Activated B cell treated with CpG ODN at 0.5 μM for 24 hours (primary cell): Measurements from ENCODE around the gene ME1. TPM values are rescaled to one million over a fixed set of nuclear protein-coding genes. Genes with fewer than 3 reads are reported as not detected.
A peak's percentile ranks its signal among the peaks of the same experiment; 100 is the strongest.

ENCODE experiments used
- ATAC-seq: fragments of 200-7000 bp; cut with Tn5 transposase; one replicate; pipeline ENCODE4 v1.10.0; 2021; ENCODE audit warnings: low read depth, mild to moderate bottlenecking, moderate library complexity
- CTCF ChIA-PET: fragments of 350-600 bp; sonication (Branson Sonifier 250); formaldehyde crosslinking; loops from one replicate; lab custom pipeline; 2021; ENCODE audit warnings: antibody characterized with exemption; lab: Charles Lee
- POLR2A ChIA-PET: fragments of 350-600 bp; sonication (Branson Sonifier 250); formaldehyde crosslinking; loops from one replicate; lab custom pipeline; 2021; ENCODE audit warnings: antibody characterized with exemption; lab: Charles Lee
- DNase-seq: peaks from one replicate; pipeline ENCODE4 v3.0.0; 2022
- H3K27ac Mint-ChIP-seq: one replicate; pipeline ENCODE4 v1.8.0; 2020; ENCODE audit warnings: mixed read lengths
- H3K27me3 Mint-ChIP-seq: one replicate; pipeline ENCODE4 v1.8.0; 2021; ENCODE audit warnings: mixed read lengths
- H3K36me3 Mint-ChIP-seq: one replicate; pipeline ENCODE4 v1.8.0; 2021; ENCODE audit warnings: low read depth, mixed read lengths
- H3K4me1 Mint-ChIP-seq: one replicate; pipeline ENCODE4 v1.8.0; 2021; ENCODE audit warnings: mixed read lengths
- H3K4me3 Mint-ChIP-seq: one replicate; pipeline ENCODE4 v1.8.0; 2020; ENCODE audit warnings: mild to moderate bottlenecking, mixed read lengths
- H3K9me3 Mint-ChIP-seq: one replicate; pipeline ENCODE4 v1.8.0; 2020; ENCODE audit warnings: mixed read lengths
- CTCF ChIP-seq: fragments of 200-600 bp; IDR thresholded peaks from one replicate; pipeline ENCODE4 v1.8.0; 2022; ENCODE audit warnings: antibody characterized with exemption, mild to moderate bottlenecking
- intact Hi-C: fragments of 100-400 bp; cut with micrococcal nuclease; formaldehyde crosslinking; loops from one replicate; pipeline ENCODE4 v1.15.1; 2024
- total RNA-seq: library from RNA; stranded (reverse); gene quantifications from 2 replicates; pipeline ENCODE4 v1.2.3, GENCODE V29; 2022

ME1 gene
- total RNA-seq, result not detected in 2 replicates

- intact Hi-C loops, result no loop called here
- peak; percentile 28 for ATAC-seq
- Mint-ChIP-seq H3K27ac (no peak within 1 kb of the TSS), H3K9me3 (no peaks in the 10 kb centered on the region), H3K36me3 (no peaks in the 10 kb centered on the region), H3K4me1 (no peaks in the 10 kb centered on the region), H3K4me3 (peak within 1 kb of the TSS; percentile 11), H3K27me3 (peaks cover 14% of the 10 kb centered on the region)
- POLR2A ChIA-PET, result no interaction called here
- no peak for TF ChIP-seq CTCF
- CTCF ChIA-PET, result no interaction called here
- no peak for DNase-seq
Measured at GRCh38 chr6:83430611-83431544, at the start of gene ME1. Gene ME1, minus strand, starts transcription at chr6:83431051. Its CDS starts 97 bp downstream, at chr6:83430954.

- H3K9me3 Mint-ChIP-seq, result no peaks in the 10 kb centered on the region
- TF ChIP-seq CTCF, result no peak
- no peak overlapping the region for H3K4me3 Mint-ChIP-seq
- no peaks in the 10 kb centered on the region for H3K4me1 Mint-ChIP-seq
- intact Hi-C loops, result no loop called here
- ChIA-PET CTCF (no interaction called here), POLR2A (no interaction called here)
- no peak overlapping the region for H3K27ac Mint-ChIP-seq
- DNase-seq (no peak), ATAC-seq (no peak)
- no peaks in the 10 kb centered on the region for H3K36me3 Mint-ChIP-seq
- H3K27me3 Mint-ChIP-seq, result peaks cover 3% of the 10 kb centered on the region
Measured at GRCh38 chr6:83480470-83480869, 49.6 kb upstream of the ME1 start.

GRCh38 chr6:83479389-83479788 lies 48.5 kb upstream of the ME1 start:
- no peak overlapping the region for H3K27ac Mint-ChIP-seq
- TF ChIP-seq CTCF, result no peak
- no peak overlapping the region for H3K4me3 Mint-ChIP-seq
- no peaks in the 10 kb centered on the region for H3K9me3 Mint-ChIP-seq
- CTCF ChIA-PET, result no interaction called here
- ATAC-seq (no peak), DNase-seq (no peak)
- POLR2A ChIA-PET, result no interaction called here
- intact Hi-C loops, result no loop called here
- H3K36me3 Mint-ChIP-seq, result no peaks in the 10 kb centered on the region
- H3K4me1 Mint-ChIP-seq, result no peaks in the 10 kb centered on the region
- peaks cover 3% of the 10 kb centered on the region for H3K27me3 Mint-ChIP-seq

GRCh38 chr6:83476971-83477370 lies 46.1 kb upstream of the ME1 start:
- no peaks in the 10 kb centered on the region for H3K9me3 Mint-ChIP-seq
- no peak for ATAC-seq
- no peaks in the 10 kb centered on the region for H3K4me1 Mint-ChIP-seq
- DNase-seq, result no peak
- H3K36me3 Mint-ChIP-seq, result no peaks in the 10 kb centered on the region
- peaks cover 3% of the 10 kb centered on the region for H3K27me3 Mint-ChIP-seq
- CTCF ChIA-PET, result no interaction called here
- TF ChIP-seq CTCF, result no peak
- no peak overlapping the region for H3K27ac Mint-ChIP-seq
- H3K4me3 Mint-ChIP-seq, result no peak overlapping the region
- POLR2A ChIA-PET, result no interaction called here
- intact Hi-C loops, result no loop called here

GRCh38 chr6:83474309-83474708 lies 43.5 kb upstream of the ME1 start:
- H3K9me3 Mint-ChIP-seq, result no peaks in the 10 kb centered on the region
- no peak overlapping the region for H3K4me3 Mint-ChIP-seq
- H3K4me1 Mint-ChIP-seq, result no peaks in the 10 kb centered on the region
- no peak for ATAC-seq
- H3K27me3 Mint-ChIP-seq, result no peaks in the 10 kb centered on the region
- intact Hi-C loops, result no loop called here
- CTCF ChIA-PET, result no interaction called here
- POLR2A ChIA-PET, result no interaction called here
- no peak for TF ChIP-seq CTCF
- no peak overlapping the region for H3K27ac Mint-ChIP-seq
- no peaks in the 10 kb centered on the region for H3K36me3 Mint-ChIP-seq
- no peak for DNase-seq
